HS-27A (cell line): ENCODE measurements around the gene TSPAN14.
"Not testable (repeated sequence)": the region's sequence is repeated elsewhere in the genome, so short reads cannot be mapped to it uniquely, and the experiment has no call there.

Experiments
- DNase-seq: peaks from one replicate; pipeline ENCODE4 v3.0.0-alpha.2; 2012; ENCODE audit warnings: low read depth, missing footprints

The TSPAN14 gene

DNA sequence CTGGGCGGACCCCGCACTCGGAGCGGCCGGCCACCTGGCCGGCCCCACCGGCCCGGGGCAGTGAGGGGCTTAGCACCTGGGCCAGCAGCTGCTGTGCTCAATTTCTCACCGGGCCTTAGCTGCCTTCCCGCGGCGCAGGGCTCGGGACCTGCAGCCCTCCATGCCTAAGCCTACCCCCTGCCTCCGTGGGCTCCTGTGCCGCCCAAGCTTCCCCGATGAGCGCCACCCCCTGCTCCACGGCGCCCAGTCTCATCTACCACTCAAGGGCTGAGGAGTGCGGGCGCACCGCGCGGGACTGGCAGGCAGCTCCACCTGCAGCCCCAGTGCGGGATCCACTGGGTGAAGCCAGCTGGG, 89.2 kb downstream of the TSPAN14 start:
- DNase-seq: not testable (repeated sequence)

GRCh38 chr10:80544316-80544953, 90.3 kb downstream of the TSPAN14 start:
- DNase-seq: no peak

- no peak for DNase-seq
These were observed 91.3 kb downstream of the TSPAN14 start for GRCh38 chr10:80545258-80545881.

- DNase-seq: no peak
These were observed 98.1 kb downstream of the TSPAN14 start for GRCh38 chr10:80552151-80552646.

- DNase-seq: no peak
These were observed 99.3 kb downstream of the TSPAN14 start for GRCh38 chr10:80553436-80553835.

DNA sequence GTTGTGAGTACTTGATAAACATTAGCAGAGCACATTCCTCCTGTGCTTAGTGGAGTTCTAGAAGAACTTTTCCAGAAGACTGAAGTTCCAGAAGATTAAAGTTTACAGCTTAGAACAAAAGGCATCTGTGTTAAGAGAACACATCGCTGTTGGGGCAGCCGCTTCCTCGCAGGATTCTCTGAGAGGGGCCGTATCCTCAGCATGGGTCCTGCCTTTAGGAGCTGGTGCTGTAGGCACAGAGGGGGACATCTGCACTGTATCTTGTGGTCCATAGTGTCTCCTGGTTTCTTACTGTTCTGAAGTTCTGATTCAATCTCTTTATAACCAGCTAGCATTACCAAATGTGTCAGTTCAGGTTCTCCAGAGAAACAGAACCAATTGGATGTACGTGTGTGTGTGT, 99.9 kb downstream of the TSPAN14 start:
- no peak for DNase-seq

- no peak for DNase-seq
These were observed 101.3 kb downstream of the TSPAN14 start for GRCh38 chr10:80555415-80555814.

DNA sequence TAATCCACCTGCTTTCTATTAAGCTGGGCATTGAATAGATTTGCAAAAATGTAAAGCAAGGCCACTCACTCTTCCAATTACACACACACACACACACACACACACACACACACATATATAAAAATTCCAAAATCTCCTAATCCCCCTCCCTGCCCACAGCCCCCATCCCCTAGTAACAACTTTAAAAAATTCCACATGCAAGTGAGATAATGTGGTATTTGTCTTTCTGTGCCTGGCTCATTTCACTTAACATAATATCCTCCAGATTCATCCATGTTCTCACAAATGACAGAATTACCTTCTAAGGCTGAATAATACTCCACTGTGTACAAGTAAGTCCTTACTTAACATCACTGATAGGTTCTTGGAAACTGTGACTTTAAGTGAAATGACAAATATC, 107.8 kb downstream of the TSPAN14 start:
- DNase-seq: no peak

DNA sequence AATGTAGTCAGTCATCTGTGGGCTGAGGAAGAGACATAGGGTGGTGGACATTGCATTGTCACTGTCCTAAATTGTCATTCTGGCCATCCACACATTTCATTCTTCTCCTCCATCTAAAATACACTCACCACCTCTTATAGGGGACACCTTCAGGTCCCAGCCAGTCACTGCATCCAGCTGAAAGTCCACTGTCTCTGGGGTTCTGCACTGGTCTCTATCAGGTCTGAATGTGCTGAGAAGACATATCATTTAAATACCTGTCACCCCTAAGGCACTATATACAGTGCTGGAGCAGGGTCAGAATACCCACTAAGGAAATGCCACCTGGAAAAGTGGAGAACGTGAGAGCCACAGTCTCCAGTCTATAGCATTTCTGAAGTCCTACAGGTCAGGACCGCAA, 113.2 kb downstream of the TSPAN14 start:
- no peak for DNase-seq

DNA sequence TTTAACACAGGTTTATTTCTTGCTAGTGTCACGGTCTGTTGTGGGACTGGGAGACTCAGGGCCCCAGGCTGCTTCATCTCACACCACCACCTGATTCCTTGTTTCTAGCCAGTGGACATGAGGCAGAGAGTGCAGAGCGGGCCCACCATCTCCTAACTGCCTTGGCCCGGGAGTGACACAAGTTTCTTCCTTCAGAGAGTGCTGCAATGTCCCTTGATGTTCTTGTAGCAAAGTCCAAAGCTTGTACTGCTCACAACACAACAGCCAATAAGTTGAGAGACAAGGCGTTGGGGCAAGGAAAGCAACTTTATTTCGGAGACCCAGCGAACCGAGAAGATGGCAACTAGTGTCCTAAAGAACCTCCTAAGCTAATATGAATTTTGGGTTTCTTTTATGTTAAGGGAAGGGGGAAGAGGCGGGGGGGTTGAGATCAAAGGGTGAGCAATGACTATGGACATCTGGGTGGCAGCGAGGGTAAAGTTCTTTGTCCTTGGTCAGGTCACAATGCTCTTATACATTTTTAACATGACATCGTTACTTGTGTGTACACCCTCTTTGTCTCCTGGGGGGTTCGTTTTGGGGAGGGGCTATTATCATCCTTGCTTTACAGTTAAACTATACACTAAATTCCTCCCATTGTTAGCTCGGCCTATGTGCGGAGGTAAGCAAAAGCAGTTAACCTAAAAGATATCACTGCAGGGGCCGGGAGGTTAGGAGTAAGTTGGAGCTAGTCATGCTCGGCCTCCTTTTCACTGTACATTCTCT, 115.2 kb downstream of the TSPAN14 start:
- DNase-seq: no peak

DNA sequence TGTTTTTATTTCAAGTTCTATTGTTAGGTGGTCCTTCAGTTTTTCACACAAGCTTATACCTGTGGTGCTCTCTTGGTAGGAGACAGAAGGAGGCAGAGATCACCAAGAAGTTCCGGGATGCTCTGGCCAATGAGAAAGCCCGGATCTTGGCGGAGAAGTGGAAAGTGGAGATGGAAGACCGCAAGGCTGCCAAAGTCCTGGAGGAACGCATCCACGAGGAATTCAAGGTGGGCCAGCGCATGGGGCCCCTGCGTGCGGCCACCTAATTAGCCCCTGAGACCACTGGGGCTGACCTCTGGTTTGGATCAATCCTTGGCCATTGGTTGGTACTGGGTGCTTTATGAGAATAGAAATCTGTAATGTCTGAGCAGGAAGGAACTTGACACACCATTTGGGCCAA, 117.2 kb downstream of the TSPAN14 start:
- DNase-seq: no peak

GRCh38 chr10:80579181-80579763, 125.2 kb downstream of the TSPAN14 start:
- DNase-seq: no peak

- DNase-seq: no peak
These were observed 125.9 kb downstream of the TSPAN14 start for GRCh38 chr10:80579849-80580637.

GRCh38 chr10:80580638-80581468, 126.7 kb downstream of the TSPAN14 start:
- DNase-seq: no peak

DNA sequence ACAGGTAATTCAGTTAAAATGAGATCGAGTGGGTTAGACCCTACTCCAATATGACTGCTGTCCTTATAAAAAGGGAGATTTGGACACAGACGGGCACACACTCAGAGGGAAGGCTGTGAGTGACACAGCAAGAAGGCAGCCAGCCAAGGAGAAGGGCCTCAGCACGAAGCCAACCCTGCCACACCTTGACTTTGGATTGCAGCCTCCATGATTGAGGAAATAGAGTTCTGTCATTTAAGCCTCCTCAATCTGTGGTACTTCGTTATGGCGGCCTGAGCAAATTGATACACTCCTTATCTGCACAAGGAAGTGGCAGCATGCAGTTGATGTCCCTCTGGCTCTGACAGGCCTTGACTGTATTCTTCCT, 127.3 kb downstream of the TSPAN14 start:
- DNase-seq: no peak

- DNase-seq: no peak
These were observed 128.3 kb downstream of the TSPAN14 start for GRCh38 chr10:80582286-80582960.
